Measurements from ENCODE around the gene KRT36. TPM values are rescaled to one million over a fixed set of nuclear protein-coding genes. Genes with fewer than 3 reads are reported as not detected.
A peak's percentile ranks its signal among the peaks of the same experiment; 100 is the strongest.

Gene KRT36
- total and polyA plus RNA-seq, 2 of the 8 experiments (the other 6 are each of a cell fraction or from before 2014, with no cell fraction given): not detected

GRCh38 chr17:41456204-41456603 is 33.5 kb downstream of the KRT36 start:
- H3K14ac ChIP-seq (ENCODE audit: insufficient read length): no peak overlapping the region
- H3K18ac ChIP-seq (ENCODE audit: extremely low read depth, low read length): no peak overlapping the region
- no peak overlapping the region for H4K5ac ChIP-seq (ENCODE audit: insufficient read length, low read depth, low read length)
- no peak overlapping the region for H2BK12ac ChIP-seq (ENCODE audit: low read depth, low read length)
- H3K27me3 ChIP-seq (replicated peaks in 1 of 4; ENCODE audit: control insufficient read depth in 3 of 4, extremely low read depth in 1 of 4, insufficient read depth in 3 of 4, low read length in 3 of 4): no peaks in the 10 kb centered on the region
- H4K20me1 ChIP-seq (replicated peaks in 1 of 2; ENCODE audit: control insufficient read depth in 1 of 2, insufficient read depth in 2 of 2, low read length in 2 of 2): no peaks in the 10 kb centered on the region
- H3K4me2 ChIP-seq (ENCODE audit: insufficient read depth in 1 of 2, low read depth in 2 of 2, low read length in 2 of 2): no peak overlapping the region
- no peak overlapping the region for H3K27ac ChIP-seq (ENCODE audit: low read depth, low read length)
- no peaks in the 10 kb centered on the region for H3K23me2 ChIP-seq (ENCODE audit: low read depth, low read length)
- no peak overlapping the region for H2BK15ac ChIP-seq (ENCODE audit: low read length)
- H3K56ac ChIP-seq (replicated peaks; ENCODE audit: insufficient read length, low read depth, low read length): no peak overlapping the region
- H2AFZ ChIP-seq (ENCODE audit: low read length): no peak overlapping the region
- FAIRE-seq (no peak), DNase-seq (ENCODE audit: low read depth in 1 of 2, low spot score in 2 of 2) (peak in 1 of 2 experiments; percentile 49)
- no peak overlapping the region for H2BK20ac ChIP-seq (ENCODE audit: low read length)
- H3K23ac ChIP-seq (ENCODE audit: insufficient read length): no peak overlapping the region
- H2BK120ac ChIP-seq (replicated peaks; ENCODE audit: low read depth, low read length): no peak overlapping the region
- H3K36me3 ChIP-seq (ENCODE audit: control insufficient read depth in 2 of 4, insufficient read depth in 4 of 4, low read length in 3 of 4): no peaks in the 10 kb centered on the region
- WGBS, 2 experiments (ENCODE audit: extremely low coverage in 1 of 2, insufficient coverage in 1 of 2, insufficient read length in 1 of 2, insufficient replicate concordance in 2 of 2, low coverage in 1 of 2, low lambda C conversion rate in 2 of 2, missing lambda C conversion rate in 1 of 2): 71% methylated on average over 3 of the region's 3 CpGs; no CpG with 5 or more reads in 1 of the 2 experiments
- no peaks in the 10 kb centered on the region for H3K79me1 ChIP-seq (ENCODE audit: low read depth, low read length)
- H3K9ac ChIP-seq (replicated peaks in 1 of 4; ENCODE audit: extremely low read depth in 1 of 4, low read depth in 3 of 4, low read length in 3 of 4): no peak overlapping the region
- no peak overlapping the region for H2AK5ac ChIP-seq (ENCODE audit: low read depth, low read length)
- POLR2A ChIA-PET (ENCODE audit: partially characterized antibody): no interaction called here
- no peaks in the 10 kb centered on the region for H3K4me1 ChIP-seq (replicated peaks in 1 of 4; ENCODE audit: control insufficient read depth in 3 of 4, insufficient read depth in 4 of 4, low read length in 3 of 4)
- H3K4me3 ChIP-seq (ENCODE audit: extremely low read depth in 1 of 4, insufficient read depth in 2 of 4, low read depth in 3 of 4, low read length in 4 of 4): no peak overlapping the region
- H4K91ac ChIP-seq (replicated peaks; ENCODE audit: insufficient read length, low read length): no peak overlapping the region
- no peak overlapping the region for H3K4ac ChIP-seq (replicated peaks; ENCODE audit: insufficient read length, low read depth, low read length)
- TF ChIP-seq EZH2 (IDR thresholded peaks at IDR 0.05; ENCODE audit: low read depth, low read length, severe bottlenecking): no peak
- TF ChIP-seq CTCF (IDR thresholded peaks at IDR 0.05; ENCODE audit: control extremely low read depth in 1 of 3, insufficient read depth in 1 of 3, low read depth in 1 of 3, low read length in 3 of 3): peak; percentile 45 to 70 (median 58)
- no peak for TF ChIP-seq GTF2F1 (IDR thresholded peaks at IDR 0.05; ENCODE audit: borderline replicate concordance, low read depth, low read length)
- peak; percentile 64 to 70 for TF ChIP-seq RAD21 (IDR thresholded peaks at IDR 0.05 in 1 of 2, conservative IDR thresholded peaks at IDR 0.05 in 1 of 2; ENCODE audit: low read depth in 2 of 2, low read length in 2 of 2)
- no peak for TF ChIP-seq E2F6 (IDR thresholded peaks at IDR 0.05)
- H3K9me3 ChIP-seq (ENCODE audit: insufficient read depth in 2 of 2, low read depth in 1 of 2, low read length in 1 of 2): peaks cover 3 to 9% of the 10 kb centered on the region in 2 experiments; a peak in 2 of 4 replicates
- H2BK5ac ChIP-seq (ENCODE audit: low read depth, low read length): no peak overlapping the region
- H4K8ac ChIP-seq (ENCODE audit: extremely low read depth, insufficient read depth, low read length): peak overlapping the region; percentile 43; the same call in 1 of the 2 replicates
- CTCF ChIA-PET (ENCODE audit: partially characterized antibody): interaction anchor here (0.6 to 3.6 kb wide), 8 partner anchors 9 to 571 kb away, joined by 3 to 15 read pairs (median 4); no protein-coding TSS in a partner anchor
- H3K79me2 ChIP-seq (ENCODE audit: control insufficient read depth in 1 of 2, insufficient read depth in 2 of 2, low read length in 2 of 2): no peaks in the 10 kb centered on the region
